Activated naive CD4-positive, alpha-beta T cell treated with anti-CD3 and anti-CD28 coated beads, Interleukin-2, amount 50 U/mL, for 24 hours (primary cell): ENCODE measurements around the gene INTS14.
A peak's percentile ranks its signal among the peaks of the same experiment; 100 is the strongest.

ENCODE experiments used
- H3K27ac Mint-ChIP-seq: one replicate; pipeline ENCODE4 v1.8.0; 2021; ENCODE audit warnings: mild to moderate bottlenecking, mixed read lengths
- H3K27me3 Mint-ChIP-seq: one replicate; pipeline ENCODE4 v1.8.0; 2021; ENCODE audit warnings: mixed read lengths
- H3K36me3 Mint-ChIP-seq: one replicate; pipeline ENCODE4 v1.8.0; 2021; ENCODE audit warnings: mixed read lengths
- H3K4me1 Mint-ChIP-seq: one replicate; pipeline ENCODE4 v1.8.0; 2021; ENCODE audit warnings: mixed read lengths
- H3K4me3 Mint-ChIP-seq: one replicate; pipeline ENCODE4 v1.8.0; 2021; ENCODE audit warnings: mild to moderate bottlenecking, mixed read lengths
- H3K9me3 Mint-ChIP-seq: one replicate; pipeline ENCODE4 v1.8.0; 2021; ENCODE audit warnings: mixed read lengths

Gene INTS14

DNA sequence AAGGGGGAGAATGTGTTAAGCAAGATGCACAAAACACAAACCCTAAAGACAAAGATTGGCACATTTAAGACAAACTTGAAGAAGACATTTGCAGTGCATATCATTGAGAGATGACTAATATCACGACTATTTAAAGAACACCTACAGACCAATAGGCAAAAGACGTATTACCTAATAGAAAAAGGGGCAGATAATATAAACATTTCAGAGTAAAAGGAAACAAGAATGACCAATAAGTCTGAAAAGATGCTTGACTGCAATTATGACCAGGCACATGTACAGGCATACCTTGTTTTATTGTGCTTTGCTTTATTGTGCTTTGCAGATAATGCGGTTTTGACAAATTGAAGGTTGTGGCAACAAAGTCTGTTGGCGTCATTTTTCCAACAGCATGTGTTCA is 75.7 kb downstream of the INTS14 start:
- Mint-ChIP-seq H3K4me3 (no peak overlapping the region), H3K4me1 (peaks cover 48% of the 10 kb centered on the region), H3K9me3 (no peaks in the 10 kb centered on the region), H3K36me3 (peaks cover 6% of the 10 kb centered on the region), H3K27ac (no peak overlapping the region), H3K27me3 (no peaks in the 10 kb centered on the region)

DNA sequence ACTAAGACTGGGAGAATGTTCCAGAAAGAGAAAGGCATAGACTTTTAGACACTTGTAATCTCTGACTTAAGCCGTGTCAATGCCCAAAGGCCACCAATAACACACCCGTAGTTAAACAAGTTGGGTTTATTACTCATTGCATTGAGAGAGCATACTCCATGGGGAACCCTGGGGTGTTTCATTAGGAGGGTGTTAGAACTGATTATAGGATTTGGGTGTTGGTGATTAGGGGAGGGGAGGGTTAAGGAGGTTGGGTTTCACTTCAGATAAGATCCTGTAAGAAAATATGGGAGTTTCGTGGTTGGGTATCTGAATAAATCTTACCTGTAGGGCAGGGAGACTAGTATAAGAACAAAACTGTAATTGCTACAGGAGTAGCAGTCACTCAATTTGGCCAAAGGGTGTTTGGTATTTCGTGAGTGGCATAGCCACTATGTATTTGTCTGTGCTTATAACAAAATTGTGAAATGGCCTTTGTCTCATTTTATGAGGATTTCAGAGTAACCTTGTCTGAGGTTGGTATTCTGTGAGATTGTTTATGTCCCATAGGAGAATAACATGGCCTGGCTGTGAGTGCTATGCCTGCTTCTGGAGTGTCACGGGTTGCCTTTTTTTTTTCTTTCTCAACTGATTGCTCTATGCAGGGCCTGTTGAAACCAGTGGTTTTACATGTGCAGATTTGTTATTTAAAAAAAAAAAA is 77.7 kb downstream of the INTS14 start:
- Mint-ChIP-seq H3K9me3 (no peaks in the 10 kb centered on the region), H3K27me3 (no peaks in the 10 kb centered on the region), H3K27ac (no peak overlapping the region), H3K4me3 (peak overlapping the region; percentile 89), H3K4me1 (peaks cover 50% of the 10 kb centered on the region), H3K36me3 (peaks cover 6% of the 10 kb centered on the region)

DNA sequence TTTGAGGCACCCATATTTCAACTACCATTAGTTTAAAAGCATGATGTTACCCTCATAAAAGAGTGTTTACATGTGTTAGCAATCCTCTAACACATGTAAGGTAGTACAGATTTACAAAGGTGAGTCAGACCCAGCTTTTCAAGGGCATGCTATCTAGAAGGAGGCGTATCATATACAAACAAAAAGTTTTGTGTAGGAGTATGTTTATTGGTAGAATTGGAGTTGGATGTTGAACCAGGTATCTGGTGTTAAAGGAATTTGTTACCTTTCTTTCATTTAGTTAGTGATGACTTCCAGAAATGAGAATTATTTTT is 78.2 kb downstream of the INTS14 start:
- H3K9me3 Mint-ChIP-seq, result no peaks in the 10 kb centered on the region
- H3K27ac Mint-ChIP-seq, result no peak overlapping the region
- peaks cover 46% of the 10 kb centered on the region for H3K4me1 Mint-ChIP-seq
- peak overlapping the region; percentile 89 for H3K4me3 Mint-ChIP-seq
- peaks cover 3% of the 10 kb centered on the region for H3K36me3 Mint-ChIP-seq
- H3K27me3 Mint-ChIP-seq, result no peaks in the 10 kb centered on the region

DNA sequence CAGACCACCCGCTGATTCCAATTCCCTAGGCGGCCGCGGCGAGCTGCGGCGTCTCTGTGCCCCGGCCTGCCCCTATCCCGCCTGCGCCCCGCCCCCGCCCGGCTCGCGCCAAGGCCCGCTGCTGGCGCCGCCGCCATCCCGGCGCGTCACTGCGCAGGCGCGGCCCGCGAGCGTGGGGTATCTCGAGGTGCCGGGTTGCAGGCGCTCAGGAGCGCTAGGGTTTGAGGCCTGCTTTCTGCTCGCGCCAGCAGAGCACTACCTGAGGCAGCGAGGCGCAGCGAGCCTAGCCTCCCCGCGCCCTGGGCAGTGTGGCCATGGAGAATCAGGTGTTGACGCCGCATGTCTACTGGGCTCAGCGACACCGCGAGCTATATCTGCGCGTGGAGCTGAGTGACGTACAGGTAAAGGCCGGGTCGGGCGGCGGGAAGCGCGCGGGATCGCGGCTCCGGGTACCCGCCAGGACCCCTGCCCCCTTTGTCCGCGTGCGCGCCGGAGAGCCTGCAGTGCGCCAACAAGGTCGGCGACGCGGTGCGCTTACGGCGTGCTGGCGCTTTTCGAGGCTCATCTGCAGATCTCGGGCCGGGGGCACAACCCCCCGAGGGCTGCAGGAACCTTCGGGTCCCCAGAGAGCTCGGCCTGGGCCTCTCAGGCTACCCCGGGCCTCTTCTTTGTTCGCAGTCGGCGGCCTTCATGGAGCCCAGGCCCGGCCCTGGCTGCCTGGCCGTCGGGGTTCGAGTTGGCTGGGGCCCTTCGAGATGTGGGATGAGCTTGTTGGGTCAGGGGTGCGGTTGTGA is 80.4 kb downstream of the INTS14 start, which contains the start of gene HACD3:
Gene HACD3, plus strand, starts transcription at position 146 of the 794 bp plus-strand sequence. Its CDS starts 169 bp downstream, at position 315.
- H3K27ac Mint-ChIP-seq, result peak within 1 kb of the TSS; percentile 88
- H3K9me3 Mint-ChIP-seq, result no peaks in the 10 kb centered on the region

DNA sequence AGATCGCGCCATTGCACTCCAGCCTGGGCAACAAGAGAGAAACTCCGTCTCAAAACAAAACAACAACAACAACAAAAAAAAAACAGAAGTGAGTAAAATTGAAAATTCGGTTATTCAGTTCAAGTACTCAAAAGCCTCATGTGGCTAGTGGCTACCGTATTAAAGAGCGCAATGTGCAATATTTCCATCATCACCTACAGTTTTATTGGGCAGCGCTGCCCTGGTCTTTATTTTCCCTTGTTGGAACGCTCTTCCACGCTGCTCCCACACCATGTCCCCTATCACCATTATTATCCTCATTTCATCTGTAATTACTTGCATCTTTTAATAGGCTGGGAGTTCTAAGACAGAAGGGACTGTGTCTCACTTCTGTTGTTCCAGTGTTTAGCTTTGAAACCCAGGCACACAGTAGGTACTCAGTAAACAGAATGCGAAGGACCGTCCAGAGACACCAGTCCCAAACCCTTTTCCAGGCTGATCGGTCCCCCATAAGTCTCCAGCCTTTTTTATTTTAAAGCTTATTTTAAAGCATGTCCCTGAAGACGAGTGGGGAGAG is 81.1 kb downstream of the INTS14 start:
- no peaks in the 10 kb centered on the region for H3K9me3 Mint-ChIP-seq
- H3K27ac Mint-ChIP-seq, result peak overlapping the region; percentile 88

More for the DNA sequence above, 80.4 kb downstream of the INTS14 start, which contains the start of gene HACD3:
- Mint-ChIP-seq H3K36me3 (peaks cover 1% of the 10 kb centered on the region), H3K27me3 (no peaks in the 10 kb centered on the region), H3K4me1 (peaks cover 39% of the 10 kb centered on the region), H3K4me3 (peak within 1 kb of the TSS; percentile 89)

More for the DNA sequence above, 81.1 kb downstream of the INTS14 start:
- H3K27me3 Mint-ChIP-seq, result no peaks in the 10 kb centered on the region
- no peaks in the 10 kb centered on the region for H3K36me3 Mint-ChIP-seq
- peaks cover 34% of the 10 kb centered on the region for H3K4me1 Mint-ChIP-seq
- peak overlapping the region; percentile 89 for H3K4me3 Mint-ChIP-seq
